ENCODE results near the gene TRPT1.

Gene TRPT1

GRCh38 chr11:64178203-64178602 is 47.8 kb downstream of the TRPT1 start:
- DNase-seq (ENCODE audit: low read depth in 2 of 2), result no peak

GRCh38 chr11:64176751-64177150 is 49.2 kb downstream of the TRPT1 start:
- DNase-seq (ENCODE audit: low read depth in 2 of 2), result no peak
